Measurements from ENCODE around the gene CLBA1.

The CLBA1 gene

GRCh38 chr14:104953896-104954656, 31.5 kb upstream of the CLBA1 start:
- no peak overlapping the region for H3K4me3 ChIP-seq (replicated peaks in 1 of 2; ENCODE audit: low read depth in 2 of 2, low read length in 2 of 2)
- DNase-seq (ENCODE audit: low read depth in 2 of 2): no peak
- no peak for TF ChIP-seq CTCF (IDR thresholded peaks at IDR 0.05; ENCODE audit: low read depth, low read length)

- no peak overlapping the region for H3K4me3 ChIP-seq (replicated peaks in 1 of 2; ENCODE audit: low read depth in 2 of 2, low read length in 2 of 2)
- no peak for DNase-seq (ENCODE audit: low read depth in 2 of 2)
- no peak for TF ChIP-seq CTCF (IDR thresholded peaks at IDR 0.05; ENCODE audit: low read depth, low read length)
Observed at GRCh38 chr14:104954746-104955395, 30.7 kb upstream of the CLBA1 start.

GRCh38 chr14:104955396-104955770, 30.2 kb upstream of the CLBA1 start:
- DNase-seq (ENCODE audit: low read depth in 2 of 2): no peak
- H3K4me3 ChIP-seq (replicated peaks in 1 of 2; ENCODE audit: low read depth in 2 of 2, low read length in 2 of 2): no peak overlapping the region
- TF ChIP-seq CTCF (IDR thresholded peaks at IDR 0.05; ENCODE audit: low read depth, low read length): no peak

GRCh38 chr14:104956290-104956890, 29.2 kb upstream of the CLBA1 start:
- no peak overlapping the region for H3K4me3 ChIP-seq (replicated peaks in 1 of 2; ENCODE audit: low read depth in 2 of 2, low read length in 2 of 2)
- TF ChIP-seq CTCF (IDR thresholded peaks at IDR 0.05; ENCODE audit: low read depth, low read length): no peak
- DNase-seq (ENCODE audit: low read depth in 2 of 2): no peak

- TF ChIP-seq CTCF (IDR thresholded peaks at IDR 0.05; ENCODE audit: low read depth, low read length): no peak
- no peak overlapping the region for H3K4me3 ChIP-seq (replicated peaks in 1 of 2; ENCODE audit: low read depth in 2 of 2, low read length in 2 of 2)
- DNase-seq (ENCODE audit: low read depth in 2 of 2): peak; percentile 14 to 57
Observed at GRCh38 chr14:104957146-104958113, 28.2 kb upstream of the CLBA1 start.

- H3K4me3 ChIP-seq (replicated peaks in 1 of 2; ENCODE audit: low read depth in 2 of 2, low read length in 2 of 2): no peak overlapping the region
- no peak for TF ChIP-seq CTCF (IDR thresholded peaks at IDR 0.05; ENCODE audit: low read depth, low read length)
- DNase-seq (ENCODE audit: low read depth in 2 of 2): no peak
Observed at GRCh38 chr14:104964546-104964945, 21.0 kb upstream of the CLBA1 start.

All from cardiac fibroblast (primary cell).